Stromal cell of bone marrow (primary cell): Measurements from ENCODE around the gene GP2.

Experiments
- DNase-seq: peaks from one replicate; pipeline ENCODE4 v3.0.0-alpha.2; 2012; ENCODE audit warnings: low read depth

GP2 gene

GRCh38 chr16:20303012-20303411, 24.3 kb downstream of the GP2 start:
- DNase-seq = no peak

- no peak for DNase-seq
Observed at GRCh38 chr16:20302389-20302788, 24.9 kb downstream of the GP2 start.

- no peak for DNase-seq
Observed at GRCh38 chr16:20301840-20302239, 25.5 kb downstream of the GP2 start.

GRCh38 chr16:20300312-20301097, 26.8 kb downstream of the GP2 start:
- DNase-seq = peak; percentile 21

- no peak for DNase-seq
Observed at GRCh38 chr16:20298452-20298851, 28.9 kb downstream of the GP2 start.

GRCh38 chr16:20291208-20292206, 35.8 kb downstream of the GP2 start:
- DNase-seq = no peak

- no peak for DNase-seq
Observed at GRCh38 chr16:20289571-20289970, 37.7 kb downstream of the GP2 start.

GRCh38 chr16:20285993-20286499, 41.3 kb downstream of the GP2 start:
- no peak for DNase-seq

GRCh38 chr16:20280259-20280658, 47.1 kb downstream of the GP2 start:
- no peak for DNase-seq

GRCh38 chr16:20271893-20272292, 55.4 kb downstream of the GP2 start:
- DNase-seq = no peak

GRCh38 chr16:20268409-20268808, 58.9 kb downstream of the GP2 start:
- no peak for DNase-seq

GRCh38 chr16:20265019-20265418, 62.3 kb downstream of the GP2 start:
- no peak for DNase-seq

GRCh38 chr16:20263138-20263855, 64.0 kb downstream of the GP2 start:
- no peak for DNase-seq

- no peak for DNase-seq
Observed at GRCh38 chr16:20262248-20262647, 65.1 kb downstream of the GP2 start.

- DNase-seq = no peak
Observed at GRCh38 chr16:20260215-20261009, 66.9 kb downstream of the GP2 start.
